HEK293 (cell line): ENCODE results near the gene HSPG2.
"Not testable (repeated sequence)": the region's sequence is repeated elsewhere in the genome, so short reads cannot be mapped to it uniquely, and the experiment has no call there.

ENCODE experiments used
- CTCF ChIP-seq: fragments of 450-650 bp; formaldehyde crosslinking; IDR thresholded peaks from 2 replicates; pipeline ENCODE4 v1.5.1; 2016; ENCODE audit warnings: missing biosample characterization, missing genetic modification characterization
- PATZ1 ChIP-seq: fragments of 450-650 bp; formaldehyde crosslinking; IDR thresholded peaks from 2 replicates; pipeline ENCODE4 v1.5.1; 2016; ENCODE audit warnings: missing biosample characterization, missing genetic modification characterization
- PBX3 ChIP-seq: sonication (generic); formaldehyde crosslinking; IDR thresholded peaks from 2 replicates; pipeline ENCODE4 v1.8.1; 2022; ENCODE audit warnings: mild to moderate bottlenecking, moderate library complexity, missing genetic modification reagents
- TCF7L2 ChIP-seq: IDR thresholded peaks from 2 replicates; pipeline ENCODE4 v1.6.1; 2011; ENCODE audit warnings: low read depth, mild to moderate bottlenecking, inconsistent platforms, low read length, moderate library complexity, borderline replicate concordance
- ZBTB26 ChIP-seq: fragments of 450-650 bp; formaldehyde crosslinking; optimal IDR thresholded peaks from 2 replicates; pipeline ENCODE3; 2016; ENCODE audit warnings: missing biosample characterization, mild to moderate bottlenecking, missing genetic modification characterization
- ZNF140 ChIP-seq: fragments of 450-650 bp; formaldehyde crosslinking; IDR thresholded peaks from 2 replicates; pipeline ENCODE4 v1.5.1; 2016; ENCODE audit warnings: missing biosample characterization, missing genetic modification characterization
- ZNF311 ChIP-seq: fragments of 450-650 bp; formaldehyde crosslinking; IDR thresholded peaks from 2 replicates; pipeline ENCODE4 v1.5.1; 2017; ENCODE audit warnings: missing biosample characterization, missing genetic modification characterization, borderline replicate concordance
- ZNF549 ChIP-seq: fragments of 450-650 bp; IDR thresholded peaks from 2 replicates; pipeline ENCODE4 v1.5.1; 2018; ENCODE audit warnings: missing biosample characterization, missing genetic modification characterization, mild to moderate bottlenecking, inconsistent platforms, moderate library complexity
- ZSCAN4 ChIP-seq: fragments of 450-650 bp; formaldehyde crosslinking; IDR thresholded peaks from 2 replicates; pipeline ENCODE4 v1.5.1; 2017; ENCODE audit warnings: missing biosample characterization, missing genetic modification characterization

GRCh38 chr1:21917239-21917631, 19.9 kb downstream of the HSPG2 start:
- TF ChIP-seq CTCF; ZSCAN4; ZBTB26 (tag by site-specific recombination); ZNF549 (tag by site-specific recombination); ZNF140; ZNF311 (tag by site-specific recombination); PATZ1 (tag by site-specific recombination); PBX3 (CRISPR knock-in tag); TCF7L2: not testable (repeated sequence)
